GM19328 (cell line): ENCODE results near the gene PGM1.

Source experiments
- ATAC-seq: cut with Tn5 transposase; IDR thresholded peaks from one replicate; pipeline ENCODE4 v1.9.1; 2021; ENCODE audit warnings: mild to moderate bottlenecking, moderate library complexity; ENCODE audit not compliant: unreplicated experiment

PGM1 gene

GRCh38 chr1:63691701-63692425 is 98.7 kb downstream of the PGM1 start:
- ATAC-seq, result no peak

GRCh38 chr1:63693944-63694571 is 100.8 kb downstream of the PGM1 start:
- ATAC-seq, result peak; percentile 67

DNA sequence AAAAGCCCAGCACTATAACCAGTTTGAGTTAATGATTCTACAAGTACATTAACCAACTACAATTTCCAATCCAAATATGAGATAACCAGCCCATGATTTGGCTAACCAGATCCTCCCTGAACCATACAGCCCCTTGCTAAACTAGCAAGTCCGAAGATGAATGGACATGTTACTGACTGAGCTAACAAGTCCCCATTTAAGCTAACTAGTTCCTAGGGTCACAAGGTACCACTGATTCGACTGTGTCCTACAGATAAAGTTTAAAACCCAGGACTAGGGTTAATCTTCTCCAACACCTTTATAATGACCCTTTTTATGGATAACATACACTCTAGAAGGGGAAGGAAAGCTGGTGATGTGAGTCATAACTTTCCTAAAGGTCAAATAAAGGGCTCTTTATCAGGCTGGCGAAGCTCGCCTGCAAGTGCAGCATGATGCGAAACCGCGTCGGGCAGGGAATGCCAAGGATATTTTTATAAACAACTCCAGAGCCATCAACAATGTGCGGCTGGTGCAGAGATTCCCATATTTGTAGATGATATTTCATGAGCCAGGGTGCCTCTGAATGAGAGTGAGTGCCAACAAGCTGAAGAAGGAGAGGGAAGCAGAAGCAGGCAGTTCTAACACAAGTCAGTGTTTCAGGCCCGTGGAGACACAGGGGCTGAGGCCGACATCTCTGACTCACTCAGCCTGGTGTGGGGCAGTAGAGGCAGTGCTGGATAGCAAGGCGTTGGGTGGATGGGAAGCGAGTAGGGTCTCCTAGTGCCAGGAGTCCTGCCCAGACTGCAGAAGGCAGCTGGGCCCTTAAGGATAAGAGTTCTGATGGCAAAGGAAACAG is 105.0 kb downstream of the PGM1 start:
- no peak for ATAC-seq

- no peak for ATAC-seq
Observed at GRCh38 chr1:63701187-63701586, 108.0 kb downstream of the PGM1 start.

DNA sequence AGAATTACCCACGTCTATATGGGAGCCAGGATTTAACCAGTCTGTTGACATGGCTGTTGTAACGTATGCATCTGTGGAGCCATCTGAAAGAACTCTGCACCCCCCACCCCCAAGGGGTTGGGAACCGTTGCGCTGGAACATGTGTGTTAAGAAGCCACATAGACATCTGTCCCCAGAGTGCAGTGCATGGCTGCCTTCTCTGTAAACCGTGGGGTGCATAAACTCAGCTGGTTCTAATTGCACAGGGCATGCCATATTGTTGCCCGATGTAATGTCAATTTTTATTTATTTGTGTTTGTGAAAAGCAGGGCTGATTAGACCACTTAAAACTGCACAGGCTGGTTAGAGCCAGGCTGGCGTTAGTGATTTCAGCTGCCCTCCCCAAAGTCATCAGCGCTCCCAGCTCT is 110.5 kb downstream of the PGM1 start:
- ATAC-seq, result no peak

DNA sequence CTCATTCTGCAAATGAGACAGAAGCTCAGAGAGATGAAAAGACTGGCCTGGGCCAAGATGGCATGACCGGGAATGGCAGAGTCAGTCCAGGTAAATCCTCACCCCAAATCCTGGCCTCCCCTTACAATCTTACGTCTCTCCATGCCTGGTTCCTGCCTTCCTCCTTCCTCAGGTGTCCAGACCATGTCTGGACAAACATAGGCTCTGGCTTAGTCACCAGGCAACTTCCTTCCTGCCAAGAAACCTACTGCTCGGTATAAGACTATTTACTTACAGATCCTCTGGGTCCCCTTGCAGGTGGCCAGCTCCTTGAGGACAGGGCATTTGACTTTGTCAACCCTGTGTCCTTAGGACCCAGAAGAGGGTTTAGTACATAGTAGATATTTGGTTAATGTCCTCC is 111.2 kb downstream of the PGM1 start:
- no peak for ATAC-seq

GRCh38 chr1:63705078-63705477 is 111.9 kb downstream of the PGM1 start:
- no peak for ATAC-seq

DNA sequence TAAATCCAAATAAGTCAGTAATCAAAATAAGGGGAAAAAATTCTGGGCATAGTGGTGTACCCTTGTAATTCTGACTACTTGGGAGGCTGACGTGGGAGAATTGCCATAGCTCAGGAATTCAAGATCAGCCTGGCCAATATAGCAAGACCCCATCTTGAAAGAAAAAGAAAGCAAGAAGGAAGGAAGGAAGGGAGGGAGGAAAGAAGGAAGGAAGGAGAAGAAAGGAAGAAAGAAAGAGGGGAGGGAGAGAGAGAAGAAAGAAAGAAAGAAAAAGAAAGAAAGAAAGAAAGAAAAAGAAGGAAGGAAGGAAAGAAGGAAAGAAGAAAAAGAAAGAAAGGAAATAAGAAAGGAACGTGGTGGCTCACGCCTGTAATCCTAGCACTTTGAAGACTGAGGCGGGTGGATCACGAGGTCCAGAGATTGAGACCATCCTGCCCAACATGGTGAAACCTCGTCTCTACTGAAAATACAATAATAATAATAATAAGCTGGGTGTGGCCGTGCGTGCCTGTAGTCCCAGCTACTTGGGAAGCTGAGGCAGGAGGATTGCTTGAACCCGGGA is 116.1 kb downstream of the PGM1 start:
- no peak for ATAC-seq
